H9 (cell line): ENCODE results near the gene YRDC. TPM values are rescaled to one million over a fixed set of nuclear protein-coding genes. Genes with fewer than 3 reads are reported as not detected.

Experiments used
- DNase-seq: peaks from one replicate; pipeline ENCODE4 v3.0.0-alpha.2; 2017
- H2AFZ ChIP-seq: one replicate; pipeline ENCODE4 v1.6.1; 2013; ENCODE audit warnings: mild to moderate bottlenecking, low read length, control low read depth, moderate library complexity
- H2AK5ac ChIP-seq: 2 replicates; pipeline ENCODE4 v1.6.1; 2013; ENCODE audit warnings: low read length, control low read depth, mixed read lengths; ENCODE audit not compliant: insufficient read length
- H2BK120ac ChIP-seq: one replicate; pipeline ENCODE4 v1.6.1; 2013; ENCODE audit warnings: low read depth, mild to moderate bottlenecking, low read length, control low read depth, inconsistent platforms; ENCODE audit not compliant: poor library complexity, severe bottlenecking
- H2BK12ac ChIP-seq: 2 replicates; pipeline ENCODE4 v1.6.1; 2013; ENCODE audit warnings: low read length, control low read depth, mixed read lengths, low read depth; ENCODE audit not compliant: insufficient read length
- H2BK15ac ChIP-seq: 2 replicates; pipeline ENCODE4 v1.6.1; 2013; ENCODE audit warnings: low read depth, low read length, control low read depth
- H2BK20ac ChIP-seq: one replicate; pipeline ENCODE4 v1.6.1; 2013; ENCODE audit warnings: low read depth, mild to moderate bottlenecking, low read length, control low read depth, inconsistent platforms; ENCODE audit not compliant: poor library complexity, severe bottlenecking
- H2BK5ac ChIP-seq: 2 replicates; pipeline ENCODE4 v1.6.1; 2013; ENCODE audit warnings: low read length, control low read depth, mixed read lengths; ENCODE audit not compliant: insufficient read length
- H3K14ac ChIP-seq: 2 replicates; pipeline ENCODE4 v1.6.1; 2013; ENCODE audit warnings: low read length, control low read depth; ENCODE audit not compliant: insufficient read depth
- H3K18ac ChIP-seq: 2 replicates; pipeline ENCODE4 v1.6.1; 2013; ENCODE audit warnings: low read depth, mild to moderate bottlenecking, mixed read lengths, low read length, control low read depth; ENCODE audit not compliant: insufficient read length
- H3K23ac ChIP-seq: 2 replicates; pipeline ENCODE4 v1.6.1; 2013; ENCODE audit warnings: low read length, control low read depth, mixed read lengths, low read depth; ENCODE audit not compliant: insufficient read length
- H3K23me2 ChIP-seq: 2 replicates; pipeline ENCODE4 v1.6.1; 2013; ENCODE audit warnings: low read depth, mild to moderate bottlenecking, mixed read lengths, low read length, control low read depth; ENCODE audit not compliant: insufficient read length, poor library complexity, severe bottlenecking
- H3K27ac ChIP-seq: 2 replicates; pipeline ENCODE4 v1.5.1; 2013; ENCODE audit warnings: low read length, control low read depth, mixed read lengths, low read depth; ENCODE audit not compliant: insufficient read length
- H3K27me3 ChIP-seq: 2 replicates; pipeline ENCODE4 v1.6.1; 2013; ENCODE audit warnings: low read length, control low read depth, inconsistent platforms; ENCODE audit not compliant: insufficient read depth
- H3K4ac ChIP-seq: 2 replicates; pipeline ENCODE4 v1.6.1; 2013; ENCODE audit warnings: low read depth, mild to moderate bottlenecking, control low read depth, inconsistent platforms, low read length, moderate library complexity
- H3K4me1 ChIP-seq: 2 replicates; pipeline ENCODE4 v1.6.1; 2013; ENCODE audit warnings: low read length, control low read depth, inconsistent platforms; ENCODE audit not compliant: insufficient read depth
- H3K4me2 ChIP-seq: 2 replicates; pipeline ENCODE4 v1.6.1; 2013; ENCODE audit warnings: low read length, control low read depth, mixed read lengths; ENCODE audit not compliant: insufficient read length, insufficient read depth
- H3K56ac ChIP-seq: 2 replicates; pipeline ENCODE4 v1.6.1; 2013; ENCODE audit warnings: low read depth, mild to moderate bottlenecking, mixed read lengths, low read length, control low read depth; ENCODE audit not compliant: insufficient read length
- H3K79me1 ChIP-seq: 2 replicates; pipeline ENCODE4 v1.6.1; 2013; ENCODE audit warnings: low read depth, mild to moderate bottlenecking, moderate library complexity, low read length, control low read depth, inconsistent platforms; ENCODE audit not compliant: insufficient read depth, poor library complexity, severe bottlenecking
- H3K79me2 ChIP-seq: 2 replicates; pipeline ENCODE4 v1.6.1; 2013; ENCODE audit warnings: low read length, control low read depth, inconsistent platforms; ENCODE audit not compliant: insufficient read depth
- H3K9ac ChIP-seq: 2 replicates; pipeline ENCODE4 v1.6.1; 2013; ENCODE audit warnings: low read length, control low read depth, mixed read lengths; ENCODE audit not compliant: insufficient read length; ENCODE audit errors: extremely low read depth
- H3K9me3 ChIP-seq: one replicate; pipeline ENCODE4 v1.6.1; 2013; ENCODE audit warnings: low read depth, low read length, inconsistent platforms; ENCODE audit not compliant: control insufficient read depth
- H3T11ph ChIP-seq: one replicate; pipeline ENCODE4 v1.6.1; 2013; ENCODE audit warnings: mild to moderate bottlenecking, low read length, control low read depth, inconsistent platforms
- H4K20me1 ChIP-seq: one replicate; pipeline ENCODE4 v1.6.1; 2013; ENCODE audit not compliant: control insufficient read depth, insufficient read length, insufficient read depth
- H4K5ac ChIP-seq: 2 replicates; pipeline ENCODE4 v1.6.1; 2013; ENCODE audit warnings: low read depth, mild to moderate bottlenecking, mixed read lengths, low read length, control low read depth; ENCODE audit not compliant: insufficient read length
- H4K8ac ChIP-seq: replicated peaks from 2 replicates; pipeline ENCODE4 v1.6.1; 2013; ENCODE audit warnings: low read length, control low read depth, mixed read lengths, low read depth; ENCODE audit not compliant: insufficient read length
- H4K91ac ChIP-seq: 2 replicates; pipeline ENCODE4 v1.6.1; 2013; ENCODE audit warnings: low read depth, mild to moderate bottlenecking, moderate library complexity, mixed read lengths, low read length, control low read depth; ENCODE audit not compliant: insufficient read length
- H3K27ac Mint-ChIP-seq, 3 experiments: 2 replicates in 2 of 3; 3 replicates in 1 of 3; pipeline ENCODE4 v1.8.0; 2020 to 2021; ENCODE audit warnings: mixed read lengths in 3 of 3, mild to moderate bottlenecking in 1 of 3, moderate library complexity in 1 of 3
- H3K27me3 Mint-ChIP-seq: 2 replicates; pipeline ENCODE4 v1.8.0; 2021; ENCODE audit warnings: low read depth, mild to moderate bottlenecking, moderate library complexity, mixed read lengths
- H3K36me3 Mint-ChIP-seq, 3 experiments: 2 replicates in 2 of 3; 3 replicates in 1 of 3; pipeline ENCODE4 v1.8.0; 2020 to 2021; ENCODE audit warnings: low read depth in 3 of 3, mixed read lengths in 3 of 3; ENCODE audit not compliant: insufficient read depth in 1 of 3
- H3K4me1 Mint-ChIP-seq, 2 experiments: 2 replicates each; pipeline ENCODE4 v1.8.0; 2020; ENCODE audit warnings: mixed read lengths in 2 of 2
- H3K4me3 Mint-ChIP-seq, 2 experiments: 2 replicates in 1 of 2; 3 replicates in 1 of 2; pipeline ENCODE4 v1.8.0; 2020 to 2021; ENCODE audit warnings: mild to moderate bottlenecking in 2 of 2, mixed read lengths in 2 of 2, moderate library complexity in 1 of 2
- H3K9me3 Mint-ChIP-seq, 2 experiments: 2 replicates in 1 of 2; 3 replicates in 1 of 2; pipeline ENCODE4 v1.8.0; 2020; ENCODE audit warnings: mild to moderate bottlenecking in 2 of 2, mixed read lengths in 2 of 2, moderate library complexity in 1 of 2
- CTCF ChIP-seq: fragments of 200-600 bp; sonication (generic); conservative IDR thresholded peaks from 3 replicates; pipeline ENCODE4 v1.8.0; 2021; ENCODE audit warnings: antibody characterized with exemption, mild to moderate bottlenecking
- WGBS: extraction: QIAGEN DNeasy Blood & Tissue Kit; methylation state at CpG from one replicate; pipeline ENCODE4 v1.1.7; 2013; ENCODE audit warnings: missing lambda C conversion rate, low lambda C conversion rate, mixed read lengths; ENCODE audit not compliant: insufficient read length; ENCODE audit errors: extremely low coverage; 5-methylcytosine and 5-hydroxymethylcytosine counted together
- total RNA-seq: library from RNA; stranded (reverse); gene quantifications from 2 replicates; pipeline ENCODE4 v1.2.1, GENCODE V29; 2021

YRDC gene
- total RNA-seq, 1 experiment from 2014 or later, result 28.0 TPM

- Mint-ChIP-seq H3K27me3 (peaks cover 53% of the 10 kb centered on the region), H3K9me3 (no peaks in the 10 kb centered on the region), H3K4me1 (peaks cover 9 to 12% of the 10 kb centered on the region in 2 experiments), H3K27ac (no peak overlapping the region), H3K36me3 (peaks cover 0 to 20% (median 3%) of the 10 kb centered on the region in 3 experiments; a peak in 3 of 7 replicates), H3K4me3 (peak overlapping the region; percentile 57 to 70)
- no peaks in the 10 kb centered on the region for H3K23me2 ChIP-seq
- H3K79me1 ChIP-seq, result no peaks in the 10 kb centered on the region
- H3K9me3 ChIP-seq, result no peaks in the 10 kb centered on the region
- no peak overlapping the region for H3K4ac ChIP-seq
- peaks cover 7% of the 10 kb centered on the region; the same call in 1 of the 2 replicates for H3K27me3 ChIP-seq
- H2BK15ac ChIP-seq, result no peak overlapping the region
- H2BK120ac ChIP-seq, result no peak overlapping the region
- no peak overlapping the region for H2BK5ac ChIP-seq
- WGBS, result no CpG with 5 or more reads among the region's 36 CpGs
- peak; percentile 34 for DNase-seq
- H2AFZ ChIP-seq, result no peak overlapping the region
- no peak for TF ChIP-seq CTCF
- H3K4me1 ChIP-seq, result no peaks in the 10 kb centered on the region; the same call in 1 of the 2 replicates
- no peak overlapping the region for H2AK5ac ChIP-seq
- H3K14ac ChIP-seq, result no peak overlapping the region
- H3K18ac ChIP-seq, result no peak overlapping the region
- no peaks in the 10 kb centered on the region for H3K79me2 ChIP-seq
- peak overlapping the region; percentile 13 for H3K4me2 ChIP-seq
- no peak overlapping the region for H3K56ac ChIP-seq
- H4K20me1 ChIP-seq, result no peaks in the 10 kb centered on the region
- no peak overlapping the region for H2BK20ac ChIP-seq
- H3K23ac ChIP-seq, result no peak overlapping the region
- H3T11ph ChIP-seq, result no peak overlapping the region
- H4K91ac ChIP-seq, result no peak overlapping the region
- no peak overlapping the region for H4K5ac ChIP-seq
- no peak overlapping the region for H3K9ac ChIP-seq
- no peak overlapping the region for H4K8ac ChIP-seq
- no peak overlapping the region for H2BK12ac ChIP-seq
- H3K27ac ChIP-seq, result no peak overlapping the region
Measured at GRCh38 chr1:37792943-37793686, 14.9 kb downstream of the YRDC start.
